ENCODE measurements around the gene ST7.
"Not testable (repeated sequence)": the region's sequence is repeated elsewhere in the genome, so short reads cannot be mapped to it uniquely, and the experiment has no call there.

The ST7 gene

GRCh38 chr7:117237646-117238045, 284.3 kb downstream of the ST7 start:
- TF ChIP-seq CTCF (IDR thresholded peaks at IDR 0.05): no peak
- no peak for DNase-seq (ENCODE audit: low spot score)
- H3K4me3 ChIP-seq: no peak overlapping the region

DNA sequence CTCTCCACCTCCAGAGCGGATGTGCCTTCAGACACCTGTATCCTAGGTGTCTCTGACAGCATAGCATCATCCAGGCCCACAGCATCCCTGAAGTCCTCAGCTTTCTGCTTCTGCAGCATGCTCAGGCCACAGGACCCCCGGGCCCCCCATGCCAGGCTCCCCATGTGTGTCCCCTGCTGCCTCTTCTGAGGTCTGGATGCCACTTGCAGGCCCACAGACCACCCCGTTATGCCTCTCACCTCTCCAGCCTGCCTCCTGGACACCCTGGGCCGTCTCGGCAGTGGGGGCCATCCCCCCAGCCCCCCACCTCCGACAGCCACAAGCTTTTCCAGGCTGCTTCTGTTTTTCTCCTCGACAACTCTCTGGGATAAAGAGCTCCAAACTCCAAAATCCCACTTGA, 285.2 kb downstream of the ST7 start:
- no peak for TF ChIP-seq CTCF (IDR thresholded peaks at IDR 0.05)
- no peak for DNase-seq (ENCODE audit: low spot score)
- Histone ChIP-seq H3K4me3 (no peak overlapping the region), H3K27ac (no peak overlapping the region)

More at GRCh38 chr7:117237646-117238045, 284.3 kb downstream of the ST7 start:
- H3K27ac ChIP-seq: no peak overlapping the region

DNA sequence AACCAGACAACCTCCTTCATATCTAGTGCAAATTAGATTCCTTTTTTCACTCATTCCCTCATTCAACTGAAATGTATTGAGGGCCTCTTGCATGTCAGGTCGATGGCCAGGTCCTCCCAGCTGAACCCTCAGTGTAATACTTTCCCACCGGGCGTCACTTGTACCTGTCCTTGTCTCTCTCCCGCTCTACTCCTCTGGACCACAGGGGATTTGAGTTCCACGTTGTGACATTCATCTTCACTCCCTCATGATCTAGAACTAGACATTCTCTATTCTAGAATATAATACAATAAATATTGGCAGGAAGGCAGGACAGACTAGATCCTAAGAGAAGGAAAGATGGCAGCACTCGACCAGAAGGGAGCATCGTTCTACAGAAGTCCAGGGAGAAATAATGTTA, 285.6 kb downstream of the ST7 start:
- DNase-seq (ENCODE audit: low spot score): no peak
- no peak overlapping the region for H3K4me3 ChIP-seq
- H3K27ac ChIP-seq: no peak overlapping the region
- no peak for TF ChIP-seq CTCF (IDR thresholded peaks at IDR 0.05)

- TF ChIP-seq CTCF (IDR thresholded peaks at IDR 0.05): no peak
- no peak overlapping the region for H3K27ac ChIP-seq
- DNase-seq (ENCODE audit: low spot score): no peak
- no peak overlapping the region for H3K4me3 ChIP-seq
These were observed 287.8 kb downstream of the ST7 start for GRCh38 chr7:117241088-117241487.

- no peak overlapping the region for H3K27ac ChIP-seq
- no peak overlapping the region for H3K4me3 ChIP-seq
- no peak for TF ChIP-seq CTCF (IDR thresholded peaks at IDR 0.05)
- no peak for DNase-seq (ENCODE audit: low spot score)
These were observed 290.1 kb downstream of the ST7 start for GRCh38 chr7:117243390-117243789.

DNA sequence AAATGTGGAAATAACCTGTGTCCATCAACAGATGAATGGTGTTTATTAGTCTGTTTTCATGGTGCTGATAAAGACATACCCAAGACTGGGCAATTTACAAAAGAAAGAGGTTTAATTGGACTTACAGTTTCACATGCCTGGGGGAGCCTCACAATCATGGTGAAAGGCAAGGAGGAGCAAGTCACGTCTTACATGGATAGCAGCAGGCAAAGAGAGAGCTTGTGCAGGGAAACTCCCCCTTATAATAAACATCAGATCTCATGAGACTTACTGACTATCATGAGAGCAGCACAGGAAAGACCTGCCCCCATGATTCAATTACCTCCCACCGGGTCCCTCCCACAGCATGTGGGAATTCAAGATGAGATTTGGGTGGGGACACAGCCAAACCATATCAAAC, 292.4 kb downstream of the ST7 start:
- H3K4me3 ChIP-seq; DNase-seq (ENCODE audit: low spot score); H3K27ac ChIP-seq: not testable (repeated sequence)

DNA sequence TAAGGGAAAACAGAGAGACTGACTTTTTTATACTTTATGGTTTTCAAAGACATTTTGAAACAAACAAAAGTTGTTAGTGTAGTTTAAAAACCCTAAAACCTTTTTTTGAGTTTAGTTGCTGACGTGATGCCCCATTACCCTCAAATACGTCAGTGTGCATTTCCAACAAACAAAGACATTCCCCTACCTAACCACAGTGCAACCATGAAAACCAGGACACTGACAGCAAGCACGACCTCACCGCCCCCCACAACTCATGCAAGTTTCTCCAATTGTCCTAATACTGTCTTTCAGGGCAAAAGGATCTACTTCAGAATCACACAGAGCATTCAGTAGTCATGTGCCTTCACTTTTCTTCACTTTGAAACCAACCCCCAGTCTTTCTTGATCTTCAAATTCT, 294.5 kb downstream of the ST7 start:
- no peak for TF ChIP-seq CTCF (IDR thresholded peaks at IDR 0.05)

GRCh38 chr7:117248829-117249228, 295.5 kb downstream of the ST7 start:
- Histone ChIP-seq H3K4me3 (no peak overlapping the region), H3K27ac (no peak overlapping the region)
- DNase-seq (ENCODE audit: low spot score): no peak
- no peak for TF ChIP-seq CTCF (IDR thresholded peaks at IDR 0.05)

More for the DNA sequence above, 294.5 kb downstream of the ST7 start:
- no peak for DNase-seq (ENCODE audit: low spot score)
- Histone ChIP-seq H3K27ac (no peak overlapping the region), H3K4me3 (no peak overlapping the region)
